Measurements from ENCODE around the gene ACTL8.

DNA sequence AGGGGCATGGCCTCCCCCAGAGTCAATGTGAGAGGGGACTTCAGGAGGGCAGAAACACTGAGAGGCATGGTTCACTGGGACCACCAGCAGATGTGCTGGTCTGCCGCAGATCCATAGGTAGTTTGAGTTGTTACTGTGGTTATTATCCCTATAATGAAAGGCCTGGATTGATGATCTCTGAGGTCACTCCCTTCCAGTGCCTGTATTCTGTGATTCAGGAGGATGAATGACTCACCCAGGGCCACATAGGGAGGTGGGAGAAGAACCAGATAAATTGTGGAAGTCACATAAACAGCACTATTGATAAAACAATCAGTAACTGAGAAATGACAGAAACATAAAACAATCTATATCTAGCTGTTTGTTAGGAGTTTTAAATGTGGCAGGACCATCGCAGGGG, 22.7 kb upstream of the ACTL8 start:
- TF ChIP-seq CTCF (conservative IDR thresholded peaks at IDR 0.05 in 1 of 2, IDR thresholded peaks at IDR 0.05 in 1 of 2; ENCODE audit: low read depth in 1 of 2, low read length in 2 of 2) (no peak), EZH2 (IDR thresholded peaks at IDR 0.05; ENCODE audit: low read length, missing control alignments) (no peak)
